Activated T-helper 17 cell treated with anti-CD3 and anti-CD28 coated beads, Interleukin-2, amount 50 U/mL, for 72 hours (primary cell): ENCODE data around the gene MACROD1. TPM values are rescaled to one million over a fixed set of nuclear protein-coding genes. Genes with fewer than 3 reads are reported as not detected.
A peak's percentile ranks its signal among the peaks of the same experiment; 100 is the strongest.

Experiments used
- ATAC-seq: fragments of 150-1000 bp; cut with Tn5 transposase; replicated peaks from 2 replicates; pipeline ENCODE4 v1.10.0; 2021; ENCODE audit warnings: mild to moderate bottlenecking, moderate library complexity
- H3K27ac Mint-ChIP-seq: one replicate; pipeline ENCODE4 v1.8.0; 2022; ENCODE audit warnings: mixed read lengths
- H3K27me3 Mint-ChIP-seq: one replicate; pipeline ENCODE4 v1.8.0; 2022; ENCODE audit warnings: mixed read lengths
- H3K36me3 Mint-ChIP-seq: one replicate; pipeline ENCODE4 v1.8.0; 2022; ENCODE audit warnings: low read depth, mild to moderate bottlenecking, mixed read lengths
- H3K4me1 Mint-ChIP-seq: one replicate; pipeline ENCODE4 v1.8.0; 2022; ENCODE audit warnings: mixed read lengths
- H3K4me3 Mint-ChIP-seq: one replicate; pipeline ENCODE4 v1.8.0; 2022; ENCODE audit warnings: mild to moderate bottlenecking, mixed read lengths
- H3K9me3 Mint-ChIP-seq: one replicate; pipeline ENCODE4 v1.8.0; 2022; ENCODE audit warnings: mixed read lengths
- total RNA-seq, 2 donors: library from RNA; stranded (reverse); gene quantifications; one replicate each; pipeline ENCODE4 v1.2.3, GENCODE V29; 2022

The MACROD1 gene
- total RNA-seq, 2 donors from 2014 or later = 5.4 to 9.6 TPM

GRCh38 chr11:64150051-64150450, 15.9 kb downstream of the MACROD1 start:
- H3K9me3 Mint-ChIP-seq = no peaks in the 10 kb centered on the region
- H3K36me3 Mint-ChIP-seq = no peaks in the 10 kb centered on the region
- peaks cover 6% of the 10 kb centered on the region for H3K4me1 Mint-ChIP-seq
- H3K27ac Mint-ChIP-seq = no peak overlapping the region
- no peaks in the 10 kb centered on the region for H3K27me3 Mint-ChIP-seq
- ATAC-seq = no peak
- no peak overlapping the region for H3K4me3 Mint-ChIP-seq

DNA sequence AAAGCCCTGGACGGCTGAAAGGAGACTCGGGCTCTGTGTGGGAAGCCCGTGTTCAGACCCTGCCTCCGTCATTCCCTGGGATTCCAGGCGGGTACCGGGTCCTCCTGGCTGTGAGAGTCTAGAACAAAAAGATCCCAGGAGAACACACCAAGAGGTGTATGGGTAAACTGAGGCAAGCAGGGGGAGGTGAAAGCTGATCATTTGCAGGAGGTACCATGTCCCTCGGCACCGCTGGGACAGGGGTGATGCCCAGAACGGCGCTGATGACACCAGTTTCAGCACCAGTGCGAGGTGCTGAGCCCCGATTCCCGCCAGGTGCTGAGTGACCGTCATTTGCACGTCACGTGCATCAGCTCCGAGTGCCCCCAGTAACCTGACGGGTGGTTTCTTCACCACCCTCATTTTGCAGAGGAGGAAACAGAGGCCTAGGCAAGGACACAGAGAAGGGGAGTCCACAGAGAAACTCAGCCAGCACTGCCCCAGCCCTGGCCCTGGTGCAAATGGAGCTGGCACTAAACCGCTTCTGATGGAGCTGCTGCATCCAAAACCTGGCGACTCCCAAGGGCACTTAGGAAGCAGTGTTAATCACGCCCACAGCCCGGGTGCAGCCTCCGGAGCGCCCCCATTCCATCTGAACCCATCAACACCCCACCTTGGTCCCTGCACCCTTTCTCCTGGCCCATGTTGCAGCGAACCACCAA, 16.8 kb downstream of the MACROD1 start:
- ATAC-seq = no peak

DNA sequence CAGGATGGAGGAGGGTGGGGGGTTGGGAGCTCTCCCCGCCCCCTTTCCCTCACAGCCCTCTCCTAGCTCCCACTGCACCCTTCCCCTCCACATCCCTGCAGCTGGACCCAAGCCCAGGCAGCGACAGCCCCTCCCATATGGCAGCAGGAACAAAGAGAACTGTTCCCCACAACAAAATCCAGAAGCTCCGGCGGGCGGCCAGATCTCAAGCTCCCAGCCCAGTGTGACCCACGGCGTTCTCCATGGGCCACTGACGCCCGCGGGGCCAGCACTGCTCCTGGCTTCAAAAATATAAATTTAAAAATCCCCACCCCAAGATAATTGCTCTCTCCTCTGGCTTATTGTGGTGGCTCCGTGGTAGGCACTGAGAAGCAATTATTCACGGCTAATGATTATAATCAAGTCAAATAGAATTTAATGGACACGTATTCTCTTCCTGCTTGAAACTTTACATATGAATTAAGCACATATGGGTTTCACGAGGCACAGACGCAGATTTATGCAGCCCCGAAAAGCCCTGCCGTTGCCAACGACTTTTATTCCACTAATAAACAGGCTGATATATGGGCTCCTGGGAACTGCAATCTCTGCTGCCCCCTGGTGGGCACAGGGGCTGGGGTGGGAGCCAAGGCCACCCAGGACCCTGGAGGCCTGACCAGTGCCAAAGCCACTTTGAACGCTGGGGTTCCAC, 17.5 kb downstream of the MACROD1 start:
- no peaks in the 10 kb centered on the region for H3K9me3 Mint-ChIP-seq
- peak; percentile 62 for ATAC-seq
- H3K36me3 Mint-ChIP-seq = no peaks in the 10 kb centered on the region
- H3K27me3 Mint-ChIP-seq = no peaks in the 10 kb centered on the region
- H3K4me1 Mint-ChIP-seq = peaks cover 12% of the 10 kb centered on the region
- no peak overlapping the region for H3K4me3 Mint-ChIP-seq
- no peak overlapping the region for H3K27ac Mint-ChIP-seq

More for the DNA sequence above, 16.8 kb downstream of the MACROD1 start:
- Mint-ChIP-seq H3K27me3 (no peaks in the 10 kb centered on the region), H3K27ac (no peak overlapping the region), H3K36me3 (no peaks in the 10 kb centered on the region), H3K4me3 (no peak overlapping the region), H3K9me3 (no peaks in the 10 kb centered on the region), H3K4me1 (peaks cover 7% of the 10 kb centered on the region)

DNA sequence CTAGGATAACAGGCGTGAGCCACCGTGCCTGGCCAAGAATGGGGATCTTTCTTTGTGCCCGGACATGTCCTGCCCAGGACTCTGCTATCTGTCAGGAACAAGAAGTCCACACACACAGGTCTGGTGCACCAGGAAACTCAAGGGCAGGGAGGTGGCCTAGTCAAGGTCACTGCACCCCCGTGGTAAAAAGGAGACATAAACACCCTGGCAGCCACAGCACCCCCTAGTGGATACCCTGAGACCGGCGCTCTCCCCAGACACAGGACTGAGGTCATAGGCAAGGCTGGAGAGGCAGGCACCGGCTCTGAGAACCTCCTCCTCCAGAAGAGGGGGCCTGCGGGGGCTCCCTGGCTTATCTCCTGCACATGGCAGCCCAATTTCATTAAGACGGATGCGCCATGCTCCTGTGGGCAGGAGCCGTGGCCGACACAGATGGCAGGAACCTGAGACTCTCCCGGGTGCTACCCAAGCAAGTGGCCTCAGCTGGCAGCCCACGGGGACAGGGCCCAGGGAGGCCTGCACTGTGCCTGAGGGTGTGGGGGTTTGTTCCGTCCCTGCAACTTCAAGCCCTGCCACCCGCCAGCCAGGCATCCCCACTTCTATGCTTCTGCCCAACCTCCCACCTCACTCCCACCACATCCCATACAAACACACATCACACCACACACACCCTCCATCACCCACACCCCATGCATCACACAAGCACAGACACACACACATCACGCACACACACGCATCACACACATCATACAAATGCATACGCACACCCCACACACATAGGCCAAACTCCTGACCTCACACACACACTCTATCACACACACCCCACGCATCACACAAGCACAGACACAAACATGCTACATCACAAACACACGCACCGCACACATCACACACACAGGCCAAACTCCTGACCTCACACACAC, 19.6 kb downstream of the MACROD1 start:
- no peak overlapping the region for H3K4me3 Mint-ChIP-seq
- peaks cover 12% of the 10 kb centered on the region for H3K4me1 Mint-ChIP-seq
- H3K9me3 Mint-ChIP-seq = no peaks in the 10 kb centered on the region
- peak; percentile 76 for ATAC-seq
- H3K27me3 Mint-ChIP-seq = no peaks in the 10 kb centered on the region
- H3K36me3 Mint-ChIP-seq = no peaks in the 10 kb centered on the region
- H3K27ac Mint-ChIP-seq = no peak overlapping the region

- Mint-ChIP-seq H3K4me3 (no peak overlapping the region), H3K4me1 (peaks cover 12% of the 10 kb centered on the region), H3K9me3 (no peaks in the 10 kb centered on the region), H3K27ac (no peak overlapping the region), H3K27me3 (no peaks in the 10 kb centered on the region), H3K36me3 (no peaks in the 10 kb centered on the region)
- ATAC-seq = no peak
Observed at GRCh38 chr11:64144587-64145472, 21.1 kb downstream of the MACROD1 start.

DNA sequence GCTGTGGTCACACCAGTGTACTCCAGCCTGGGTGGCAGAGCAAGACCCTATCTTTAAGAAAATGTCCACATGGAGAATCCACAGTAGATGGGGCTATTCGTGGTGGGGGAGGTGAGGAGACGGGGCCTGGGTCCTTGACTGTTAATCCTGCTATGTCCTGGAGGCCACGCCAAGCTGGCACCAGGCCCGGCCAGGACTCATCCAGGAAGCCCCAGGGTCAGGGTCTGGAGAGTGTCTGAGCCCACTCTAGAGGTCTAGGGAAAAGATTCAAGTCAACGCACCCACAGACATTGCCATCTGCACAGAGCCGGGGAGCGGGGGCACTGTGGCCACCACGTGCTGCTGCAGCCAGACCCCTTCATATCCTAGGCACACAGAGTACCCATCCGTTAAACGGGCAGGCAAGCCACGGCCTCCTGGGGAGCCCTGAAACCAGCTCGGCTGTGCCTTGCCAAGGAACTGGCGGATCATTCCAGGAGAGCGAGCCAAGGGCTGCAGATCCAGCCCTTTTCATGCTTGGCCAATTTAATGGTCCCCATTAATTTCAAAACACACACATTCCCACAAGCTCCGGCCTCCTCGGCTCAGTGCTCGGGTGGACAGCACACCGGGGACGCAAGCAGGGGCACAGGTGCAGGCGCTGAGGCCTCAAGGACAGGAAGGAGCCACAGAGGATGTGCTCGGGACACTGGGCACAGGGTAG, 24.7 kb downstream of the MACROD1 start:
- ATAC-seq = no peak
- no peaks in the 10 kb centered on the region for H3K9me3 Mint-ChIP-seq
- peaks cover 6% of the 10 kb centered on the region for H3K4me1 Mint-ChIP-seq
- no peak overlapping the region for H3K4me3 Mint-ChIP-seq
- no peaks in the 10 kb centered on the region for H3K27me3 Mint-ChIP-seq
- no peak overlapping the region for H3K27ac Mint-ChIP-seq
- H3K36me3 Mint-ChIP-seq = no peaks in the 10 kb centered on the region

GRCh38 chr11:64140082-64140481, 25.8 kb downstream of the MACROD1 start:
- Mint-ChIP-seq H3K27me3 (no peaks in the 10 kb centered on the region), H3K4me1 (peaks cover 6% of the 10 kb centered on the region), H3K9me3 (no peaks in the 10 kb centered on the region), H3K36me3 (no peaks in the 10 kb centered on the region), H3K4me3 (no peak overlapping the region), H3K27ac (no peak overlapping the region)
- ATAC-seq = no peak

DNA sequence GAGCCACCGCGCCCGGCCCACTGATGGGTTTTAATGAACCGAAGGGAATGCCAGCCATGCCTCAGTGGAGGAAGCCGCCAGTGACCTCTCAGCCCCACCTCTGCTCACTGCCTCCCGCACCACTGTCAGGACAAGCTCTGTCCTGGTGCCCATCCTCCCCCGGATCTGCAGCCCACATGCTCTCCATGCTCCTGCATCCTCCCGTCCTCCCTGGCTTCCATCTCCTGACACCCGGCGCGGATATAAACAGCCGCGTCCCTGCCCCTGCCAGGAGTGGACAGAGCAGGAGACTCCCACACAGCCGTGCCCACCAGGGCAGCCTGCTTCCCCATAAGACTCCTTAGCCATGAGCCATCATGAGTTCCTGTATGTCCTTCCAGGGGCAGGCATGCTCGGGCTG, 26.9 kb downstream of the MACROD1 start:
- no peak overlapping the region for H3K27ac Mint-ChIP-seq
- H3K4me1 Mint-ChIP-seq = peaks cover 5% of the 10 kb centered on the region
- no peak overlapping the region for H3K4me3 Mint-ChIP-seq
- no peaks in the 10 kb centered on the region for H3K9me3 Mint-ChIP-seq
- H3K36me3 Mint-ChIP-seq = no peaks in the 10 kb centered on the region
- no peak for ATAC-seq
- no peaks in the 10 kb centered on the region for H3K27me3 Mint-ChIP-seq

- Mint-ChIP-seq H3K36me3 (no peaks in the 10 kb centered on the region), H3K27ac (no peak overlapping the region), H3K9me3 (no peaks in the 10 kb centered on the region), H3K27me3 (no peaks in the 10 kb centered on the region), H3K4me1 (no peaks in the 10 kb centered on the region), H3K4me3 (no peak overlapping the region)
- no peak for ATAC-seq
Observed at GRCh38 chr11:64138398-64138797, 27.5 kb downstream of the MACROD1 start.

DNA sequence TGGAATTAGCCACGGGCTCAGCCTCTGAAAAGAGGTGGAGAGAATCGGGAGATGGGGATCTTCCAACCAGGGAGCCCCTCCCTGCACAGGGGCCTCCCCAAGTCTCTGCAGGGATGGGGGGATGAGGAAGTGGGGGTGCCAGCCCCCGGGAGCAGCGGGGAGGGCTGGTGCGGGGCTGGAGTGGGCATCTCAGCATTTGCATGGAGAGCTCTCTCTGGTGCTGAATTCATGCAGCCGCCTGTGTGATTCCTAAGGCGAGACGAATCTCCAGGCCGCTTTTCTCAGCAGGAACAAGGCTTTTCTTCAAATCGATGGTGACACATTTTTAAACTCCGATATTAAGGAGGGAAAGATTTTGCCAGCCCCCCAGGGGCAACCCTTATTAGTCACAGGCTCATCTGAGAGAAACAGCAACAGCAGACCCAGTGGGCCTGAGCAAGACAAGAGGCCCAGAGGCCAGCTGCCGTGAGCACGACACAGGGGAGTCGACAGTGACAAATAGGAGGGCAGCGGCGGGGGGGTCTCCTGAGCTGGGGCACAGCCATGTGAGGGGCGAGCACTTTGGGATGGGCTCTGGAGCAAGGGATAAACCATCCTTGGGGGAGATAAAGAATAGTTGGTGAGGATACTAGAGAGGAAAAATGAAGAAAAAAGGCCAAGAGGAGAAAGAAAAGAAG, 29.0 kb downstream of the MACROD1 start:
- H3K36me3 Mint-ChIP-seq = no peaks in the 10 kb centered on the region
- H3K27ac Mint-ChIP-seq = no peak overlapping the region
- no peak for ATAC-seq
- no peaks in the 10 kb centered on the region for H3K4me1 Mint-ChIP-seq
- H3K4me3 Mint-ChIP-seq = no peak overlapping the region
- no peaks in the 10 kb centered on the region for H3K27me3 Mint-ChIP-seq
- H3K9me3 Mint-ChIP-seq = no peaks in the 10 kb centered on the region

DNA sequence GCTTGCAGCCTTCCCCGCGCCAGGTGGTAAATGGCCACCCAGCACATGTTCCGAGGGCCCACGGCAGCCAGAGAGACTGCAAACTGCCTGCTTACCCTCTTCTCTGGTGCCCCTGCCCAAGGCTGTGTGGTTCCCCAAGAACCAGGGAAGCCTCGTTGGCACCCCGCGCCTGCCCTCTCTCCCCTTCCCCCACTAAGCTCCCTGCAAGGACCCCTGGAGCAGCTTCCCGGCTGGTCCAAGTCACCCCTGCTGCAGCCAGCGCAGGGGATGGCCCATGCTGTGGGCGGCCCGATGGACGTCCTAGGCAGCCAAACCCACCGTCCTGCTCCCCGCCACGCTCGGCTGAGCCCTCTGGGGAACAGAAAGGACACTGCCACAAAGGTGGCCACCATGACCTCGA, 30.2 kb downstream of the MACROD1 start:
- Mint-ChIP-seq H3K27me3 (no peaks in the 10 kb centered on the region), H3K27ac (no peak overlapping the region), H3K36me3 (no peaks in the 10 kb centered on the region), H3K4me3 (no peak overlapping the region), H3K4me1 (no peaks in the 10 kb centered on the region), H3K9me3 (no peaks in the 10 kb centered on the region)
- ATAC-seq = no peak

DNA sequence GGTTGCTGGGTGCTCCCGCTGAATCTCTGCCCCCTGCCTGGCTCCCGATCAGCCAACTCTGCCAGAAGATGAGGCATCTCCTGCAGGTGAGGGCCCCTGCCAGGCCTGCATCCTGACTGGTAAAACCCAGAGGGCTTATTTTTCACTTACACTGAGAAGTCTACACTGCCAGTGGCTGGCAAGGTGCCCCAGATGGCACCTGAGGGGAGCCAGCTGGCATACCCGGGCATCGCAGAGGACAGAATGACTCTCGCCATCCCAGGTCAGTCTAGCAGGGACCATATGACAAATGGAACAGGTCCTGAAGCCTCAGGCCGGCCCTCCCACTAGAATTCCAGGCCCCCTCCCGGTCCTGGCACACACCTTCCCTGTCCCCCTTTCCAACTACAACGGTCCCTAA, 30.9 kb downstream of the MACROD1 start:
- Mint-ChIP-seq H3K4me1 (no peaks in the 10 kb centered on the region), H3K4me3 (no peak overlapping the region), H3K36me3 (no peaks in the 10 kb centered on the region), H3K27ac (no peak overlapping the region), H3K9me3 (no peaks in the 10 kb centered on the region), H3K27me3 (no peaks in the 10 kb centered on the region)
- ATAC-seq = no peak
